Measurements from ENCODE around the gene TLE3.

TLE3 gene

GRCh38 chr15:70088887-70089691, 8.6 kb downstream of the TLE3 start:
- peaks cover 13% of the 10 kb centered on the region for H3K36me3 ChIP-seq (ENCODE audit: insufficient read depth, low read length)
- peaks cover 70% of the 10 kb centered on the region for H3K4me1 ChIP-seq (ENCODE audit: insufficient read depth, low read length)
- H3K9me3 ChIP-seq (ENCODE audit: control insufficient read depth, insufficient read depth, low read length) = no peaks in the 10 kb centered on the region
- H3K9ac ChIP-seq (ENCODE audit: low read depth, low read length) = no peak overlapping the region; the same call in 1 of the 2 replicates

- Histone ChIP-seq H3K9me3 (ENCODE audit: control insufficient read depth, insufficient read depth, low read length) (no peaks in the 10 kb centered on the region), H3K36me3 (ENCODE audit: insufficient read depth, low read length) (peaks cover 13% of the 10 kb centered on the region), H3K4me1 (ENCODE audit: insufficient read depth, low read length) (peaks cover 68% of the 10 kb centered on the region), H3K9ac (ENCODE audit: low read depth, low read length) (no peak overlapping the region)
Observed at GRCh38 chr15:70088455-70088854, 9.3 kb downstream of the TLE3 start.

DNA sequence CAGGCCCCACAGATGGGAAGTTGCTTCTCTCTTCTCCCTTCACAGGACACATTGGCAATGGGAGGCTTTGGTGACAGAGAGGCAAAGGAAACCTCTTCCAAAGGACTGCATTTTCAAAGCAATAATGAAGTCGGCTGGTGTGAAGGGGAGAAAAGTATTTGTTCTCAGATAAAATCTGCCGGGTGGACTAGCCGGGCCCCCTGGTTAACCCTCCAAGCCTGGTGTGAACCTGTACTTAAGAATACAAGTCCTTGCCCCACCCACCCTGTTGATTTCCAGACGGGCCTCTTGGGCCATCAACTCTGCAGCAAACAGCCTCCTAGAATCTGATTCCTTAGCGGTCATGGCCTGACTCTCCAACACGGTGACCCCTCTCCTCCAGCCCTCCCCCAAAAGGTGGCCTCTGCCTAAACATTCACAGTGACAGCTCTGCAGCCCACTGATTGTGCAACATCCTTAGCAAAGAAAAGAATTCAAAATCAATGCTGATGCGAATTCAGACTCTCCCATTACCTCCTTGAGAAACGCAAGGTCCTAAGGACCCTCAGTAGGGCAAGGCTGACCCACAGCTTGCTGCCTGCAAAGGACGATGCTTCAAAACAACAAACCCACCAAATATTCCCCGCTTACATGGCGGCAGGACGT, 9.9 kb downstream of the TLE3 start:
- H3K36me3 ChIP-seq (ENCODE audit: insufficient read depth, low read length) = peaks cover 12% of the 10 kb centered on the region
- H3K4me1 ChIP-seq (ENCODE audit: insufficient read depth, low read length) = peaks cover 66% of the 10 kb centered on the region
- no peaks in the 10 kb centered on the region for H3K9me3 ChIP-seq (ENCODE audit: control insufficient read depth, insufficient read depth, low read length)
- H3K9ac ChIP-seq (ENCODE audit: low read depth, low read length) = no peak overlapping the region

DNA sequence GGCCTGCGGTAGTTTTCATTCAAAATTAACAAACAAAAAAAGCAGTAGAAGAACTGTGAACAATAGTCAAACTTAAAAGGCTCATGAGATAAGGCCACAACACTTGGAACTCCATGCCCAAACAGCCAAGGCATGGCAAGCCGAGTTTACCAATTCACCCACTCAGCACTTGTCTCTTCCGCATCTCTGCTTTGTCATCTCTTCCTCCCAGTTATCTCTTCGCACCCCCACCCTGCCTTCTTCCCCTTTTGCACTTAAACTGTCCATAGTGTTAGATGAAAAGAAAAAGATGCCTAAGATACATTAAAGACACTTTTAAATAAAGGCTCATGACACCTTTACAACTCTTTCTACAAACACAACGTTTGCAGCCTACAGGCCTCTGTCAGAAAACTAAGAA, 11.1 kb downstream of the TLE3 start:
- Histone ChIP-seq H3K9me3 (ENCODE audit: control insufficient read depth, insufficient read depth, low read length) (no peaks in the 10 kb centered on the region), H3K36me3 (ENCODE audit: insufficient read depth, low read length) (peaks cover 3% of the 10 kb centered on the region; the same call in 1 of the 2 replicates), H3K4me1 (ENCODE audit: insufficient read depth, low read length) (peaks cover 66% of the 10 kb centered on the region), H3K9ac (ENCODE audit: low read depth, low read length) (no peak overlapping the region)

- no peaks in the 10 kb centered on the region for H3K9me3 ChIP-seq (ENCODE audit: control insufficient read depth, insufficient read depth, low read length)
- H3K36me3 ChIP-seq (ENCODE audit: insufficient read depth, low read length) = peaks cover 9% of the 10 kb centered on the region
- H3K9ac ChIP-seq (ENCODE audit: low read depth, low read length) = no peak overlapping the region
- peaks cover 53% of the 10 kb centered on the region for H3K4me1 ChIP-seq (ENCODE audit: insufficient read depth, low read length)
Observed at GRCh38 chr15:70084461-70084860, 13.3 kb downstream of the TLE3 start.

GRCh38 chr15:70083946-70084345, 13.8 kb downstream of the TLE3 start:
- H3K9ac ChIP-seq (ENCODE audit: low read depth, low read length) = no peak overlapping the region
- H3K4me1 ChIP-seq (ENCODE audit: insufficient read depth, low read length) = peaks cover 48% of the 10 kb centered on the region
- peaks cover 9% of the 10 kb centered on the region for H3K36me3 ChIP-seq (ENCODE audit: insufficient read depth, low read length)

DNA sequence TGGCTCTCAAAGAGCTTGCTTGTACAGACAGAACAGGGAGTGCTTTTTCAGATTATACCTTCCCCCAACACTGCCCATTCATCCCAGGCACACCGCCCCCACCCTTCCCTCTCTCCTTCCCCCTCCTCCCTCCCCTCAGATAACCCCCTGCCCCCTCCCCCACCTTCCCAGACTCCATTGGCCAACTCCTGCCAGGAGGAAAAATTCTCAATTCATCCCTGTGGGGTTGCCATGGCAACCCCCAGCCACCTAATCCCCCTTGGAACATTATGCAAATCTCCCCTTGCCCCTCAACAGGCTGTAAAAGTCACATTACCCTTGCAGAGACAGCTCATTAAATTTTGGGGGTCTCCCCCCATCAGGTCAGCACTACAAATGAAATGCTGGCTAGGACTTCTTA, 14.3 kb downstream of the TLE3 start:
- H3K9me3 ChIP-seq (ENCODE audit: control insufficient read depth, insufficient read depth, low read length) = no peaks in the 10 kb centered on the region
- H3K4me1 ChIP-seq (ENCODE audit: insufficient read depth, low read length) = peaks cover 46% of the 10 kb centered on the region
- peaks cover 9% of the 10 kb centered on the region for H3K36me3 ChIP-seq (ENCODE audit: insufficient read depth, low read length)
- H3K9ac ChIP-seq (ENCODE audit: low read depth, low read length) = no peak overlapping the region

More at GRCh38 chr15:70083946-70084345, 13.8 kb downstream of the TLE3 start:
- H3K9me3 ChIP-seq (ENCODE audit: control insufficient read depth, insufficient read depth, low read length) = no peaks in the 10 kb centered on the region

DNA sequence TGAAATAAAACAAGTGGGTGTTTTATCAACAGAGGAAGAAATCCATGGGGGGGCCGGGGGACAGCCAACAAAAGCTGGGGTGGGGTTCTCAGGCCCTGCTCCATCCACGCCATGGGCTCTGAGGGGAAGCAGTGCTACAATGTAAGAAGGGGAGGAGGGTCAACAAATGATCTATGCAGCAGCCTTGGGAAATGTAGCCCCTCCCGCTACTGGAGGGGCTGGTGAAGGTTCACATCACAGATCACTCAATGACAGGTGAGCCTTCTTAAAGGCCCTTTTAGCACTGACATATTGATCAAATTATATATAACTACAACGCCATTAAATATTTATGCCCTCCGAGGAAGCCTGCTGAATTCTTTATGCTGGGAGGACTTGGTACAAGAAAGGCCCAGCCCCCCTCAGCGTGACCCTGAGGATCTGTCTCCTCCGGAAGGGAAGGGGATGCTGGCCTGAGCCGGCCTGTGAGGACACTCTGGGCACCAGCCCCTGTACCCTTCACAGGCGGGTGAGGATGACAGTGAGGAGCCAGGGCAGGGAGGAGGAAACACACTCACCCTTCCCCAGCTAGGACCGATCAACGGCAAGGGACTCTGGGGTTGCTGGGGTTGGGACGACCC, 15.3 kb downstream of the TLE3 start:
- Histone ChIP-seq H3K9ac (ENCODE audit: low read depth, low read length) (no peak overlapping the region), H3K36me3 (ENCODE audit: insufficient read depth, low read length) (peaks cover 9% of the 10 kb centered on the region), H3K9me3 (ENCODE audit: control insufficient read depth, insufficient read depth, low read length) (no peaks in the 10 kb centered on the region), H3K4me1 (ENCODE audit: insufficient read depth, low read length) (peaks cover 46% of the 10 kb centered on the region)

DNA sequence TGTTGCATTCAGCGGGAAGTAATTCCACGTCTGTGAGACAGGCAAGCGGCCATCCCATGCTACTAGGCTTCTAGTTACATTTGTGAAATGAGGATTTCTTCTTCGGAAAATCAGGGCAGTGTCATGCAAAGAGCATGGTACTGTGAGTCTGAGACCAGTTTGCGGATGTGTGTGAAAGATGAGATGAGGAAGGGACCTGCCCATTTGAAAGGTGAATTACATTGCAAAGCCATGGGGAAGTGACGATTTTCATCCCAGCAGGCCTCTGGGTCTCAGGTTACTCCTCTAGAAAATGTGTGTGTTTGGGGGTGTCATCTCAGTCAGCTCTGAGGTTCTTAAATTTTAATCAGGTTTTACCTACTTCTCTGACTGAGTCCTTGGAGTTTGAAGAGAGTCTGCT, 16.1 kb downstream of the TLE3 start:
- peaks cover 9% of the 10 kb centered on the region for H3K36me3 ChIP-seq (ENCODE audit: insufficient read depth, low read length)
- H3K9ac ChIP-seq (ENCODE audit: low read depth, low read length) = no peak overlapping the region
- peaks cover 46% of the 10 kb centered on the region for H3K4me1 ChIP-seq (ENCODE audit: insufficient read depth, low read length)

DNA sequence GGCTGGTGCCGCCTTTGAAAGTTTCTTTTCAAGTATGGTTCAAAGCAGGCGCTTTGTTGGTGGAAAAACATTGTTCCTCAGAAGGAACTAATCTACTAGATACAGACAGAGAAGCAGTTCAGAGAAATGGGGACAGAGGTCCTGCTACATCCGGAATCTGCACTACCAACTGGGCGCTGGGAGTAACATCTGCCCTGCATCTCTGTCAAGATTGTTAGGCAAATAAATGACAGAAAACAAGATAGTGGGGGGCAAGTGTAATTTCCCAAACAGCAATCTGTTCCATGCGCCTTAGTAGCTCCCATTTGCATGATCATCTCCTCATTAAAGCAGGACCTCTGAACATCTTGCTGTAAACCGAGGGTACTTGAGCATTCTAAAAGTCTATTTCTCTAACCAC, 17.4 kb downstream of the TLE3 start:
- no peaks in the 10 kb centered on the region for H3K9me3 ChIP-seq (ENCODE audit: control insufficient read depth, insufficient read depth, low read length)
- H3K36me3 ChIP-seq (ENCODE audit: insufficient read depth, low read length) = peaks cover 9% of the 10 kb centered on the region
- H3K9ac ChIP-seq (ENCODE audit: low read depth, low read length) = no peak overlapping the region
- peaks cover 46% of the 10 kb centered on the region for H3K4me1 ChIP-seq (ENCODE audit: insufficient read depth, low read length)

More for the DNA sequence above, 16.1 kb downstream of the TLE3 start:
- no peaks in the 10 kb centered on the region for H3K9me3 ChIP-seq (ENCODE audit: control insufficient read depth, insufficient read depth, low read length)

GRCh38 chr15:70079888-70080287, 17.8 kb downstream of the TLE3 start:
- Histone ChIP-seq H3K9me3 (ENCODE audit: control insufficient read depth, insufficient read depth, low read length) (no peaks in the 10 kb centered on the region), H3K9ac (ENCODE audit: low read depth, low read length) (no peak overlapping the region), H3K4me1 (ENCODE audit: insufficient read depth, low read length) (peaks cover 46% of the 10 kb centered on the region), H3K36me3 (ENCODE audit: insufficient read depth, low read length) (peaks cover 9% of the 10 kb centered on the region)

DNA sequence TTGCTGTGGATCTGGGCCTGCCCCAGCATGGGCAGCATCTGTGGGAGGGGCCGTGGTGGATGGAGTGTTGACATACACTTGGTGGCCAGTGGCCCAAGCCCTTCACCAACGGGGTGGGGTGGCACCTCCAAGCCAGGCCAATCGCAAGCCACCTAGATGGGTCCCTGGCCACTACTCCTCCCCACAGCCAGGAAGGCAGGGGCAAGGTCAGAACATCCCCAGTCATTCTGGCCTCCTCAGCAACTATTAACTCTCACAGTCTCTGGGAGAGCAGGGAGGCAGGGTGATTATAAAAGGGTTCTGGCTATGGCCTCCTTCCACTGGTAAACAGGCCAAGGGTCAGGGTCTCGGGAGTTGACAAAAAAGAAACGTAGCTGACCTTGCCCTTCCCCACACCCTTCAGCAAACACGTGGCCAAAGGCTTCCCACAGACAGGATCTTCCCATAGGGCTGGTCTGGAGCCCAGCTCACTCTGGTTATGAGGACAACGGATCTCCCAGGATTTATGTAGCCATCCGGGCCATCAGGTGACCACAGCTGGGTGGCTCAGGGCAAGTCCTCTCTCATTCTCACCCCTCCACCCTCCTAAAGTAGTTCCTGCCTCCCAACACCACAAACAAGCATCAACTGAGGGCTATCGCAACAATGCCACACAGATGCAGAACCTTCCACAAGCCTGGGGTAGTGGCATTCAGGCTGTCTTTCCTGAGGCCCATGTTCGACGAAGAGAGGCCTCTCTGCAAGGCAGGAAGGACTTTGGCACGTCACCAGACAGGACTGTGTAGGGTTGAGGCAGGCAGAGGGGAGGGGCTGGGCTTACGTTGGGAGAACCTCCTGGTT, 18.9 kb downstream of the TLE3 start:
- H3K9ac ChIP-seq (ENCODE audit: low read depth, low read length) = no peak overlapping the region

DNA sequence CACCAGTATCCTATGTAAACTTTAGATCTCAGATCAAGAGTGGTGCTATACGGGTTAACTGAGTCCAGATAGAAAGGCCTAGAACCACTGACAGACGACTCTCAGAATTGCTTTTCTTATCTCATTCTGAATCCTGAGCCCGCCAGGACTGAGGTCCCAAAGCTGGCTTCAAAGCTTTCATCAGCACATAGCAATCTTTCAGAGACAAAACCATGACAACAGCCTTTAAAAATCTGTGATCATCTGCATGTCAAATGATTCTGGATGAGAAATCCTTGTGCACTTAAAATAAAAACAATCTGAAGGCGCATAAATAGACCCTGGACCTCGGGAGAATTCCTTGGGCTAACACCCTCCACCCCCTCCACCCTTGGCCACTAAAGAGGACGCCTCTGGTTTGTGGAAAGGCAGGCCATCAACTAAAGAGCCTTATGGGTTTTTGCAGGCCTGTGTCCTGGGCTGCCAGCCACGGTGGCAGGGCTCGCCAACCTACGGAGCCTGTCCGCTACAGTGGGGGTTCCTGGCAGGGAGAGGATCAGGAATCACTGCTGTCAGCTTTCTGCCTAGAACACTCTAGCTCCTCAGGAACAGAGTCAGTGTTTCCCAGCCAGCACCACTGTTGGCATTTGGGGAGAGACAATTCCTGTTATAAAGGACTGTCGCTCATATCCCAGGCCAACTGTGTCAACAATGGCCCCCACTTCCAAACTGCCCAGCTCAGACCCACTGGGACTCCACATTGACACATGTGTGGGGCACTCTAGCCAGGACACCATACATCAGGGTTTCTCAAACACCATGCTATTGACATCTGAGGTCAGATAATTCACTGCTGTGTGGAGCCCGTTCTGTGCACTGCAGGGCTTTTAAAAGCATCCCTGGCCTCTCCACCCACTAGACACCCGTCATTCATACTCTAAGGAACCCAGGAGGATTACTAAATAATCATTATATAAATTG, 20.2 kb downstream of the TLE3 start:
- no peaks in the 10 kb centered on the region for H3K9me3 ChIP-seq (ENCODE audit: control insufficient read depth, insufficient read depth, low read length)
- H3K36me3 ChIP-seq (ENCODE audit: insufficient read depth, low read length) = peaks cover 20% of the 10 kb centered on the region
- peaks cover 33% of the 10 kb centered on the region for H3K4me1 ChIP-seq (ENCODE audit: insufficient read depth, low read length)
- H3K9ac ChIP-seq (ENCODE audit: low read depth, low read length) = no peak overlapping the region

More for the DNA sequence above, 18.9 kb downstream of the TLE3 start:
- H3K9me3 ChIP-seq (ENCODE audit: control insufficient read depth, insufficient read depth, low read length) = no peaks in the 10 kb centered on the region
- peaks cover 44% of the 10 kb centered on the region for H3K4me1 ChIP-seq (ENCODE audit: insufficient read depth, low read length)
- peaks cover 16% of the 10 kb centered on the region for H3K36me3 ChIP-seq (ENCODE audit: insufficient read depth, low read length)
